K562 (cell line): ENCODE measurements around the gene COMMD2. TPM values are rescaled to one million over a fixed set of nuclear protein-coding genes. Genes with fewer than 3 reads are reported as not detected.

ENCODE experiments used
- ATAC-seq: fragments of 200-7000 bp; cut with Tn5 transposase; 3 replicates; pipeline ENCODE4 v1.9.1; 2020; ENCODE audit warnings: moderate library complexity
- BruUV-seq: library from RNA; stranded (reverse); fragments of 400-500 nt; replicated peaks from 2 replicates; lab custom pipeline; 2021; lab: Mats Ljungman, UMichigan
- CTCF ChIA-PET: fragments of 300-600 bp; formaldehyde crosslinking; extraction: SDS; loops from one replicate; lab custom pipeline; 2021; ENCODE audit warnings: low intra/inter-chr PET ratio; lab: Yijun Ruan, JAX
- POLR2A ChIA-PET: fragments of 300-600, 350-650 bp; sonication (Branson Sonifier 250); formaldehyde crosslinking; extraction: SDS; loops from one replicate; lab custom pipeline; 2021; ENCODE audit warnings: antibody characterized with exemption, inconsistent platforms; lab: Yijun Ruan, JAX
- DNase-seq, 4 experiments: peaks; one replicate each; pipeline versions ENCODE4 v3.0.0 to v3.0.0-alpha.2; 2011 to 2018; ENCODE audit warnings: low spot score in 3 of 4, mixed read lengths in 3 of 4; ENCODE audit errors: extremely low read depth in 1 of 4
- FAIRE-seq: peaks from 2 replicates; lab custom pipeline; 2011; peaks lifted over from hg19 to GRCh38; lab: Jason Lieb, UNC
- H2AFZ ChIP-seq: 2 replicates; pipeline ENCODE4 v1.6.0; 2011; ENCODE audit warnings: low read depth, low read length, control low read depth, inconsistent platforms
- H3K27ac ChIP-seq: fragments of 200-600 bp; 3 replicates; pipeline ENCODE4 v1.8.0; 2011; ENCODE audit warnings: low read depth, mild to moderate bottlenecking, control low read depth, inconsistent platforms, low read length, moderate library complexity, mixed read lengths; ENCODE audit errors: extremely low read depth
- H3K27me3 ChIP-seq, 2 experiments: fragments of 300-600 bp in 1 of 2; 2 replicates in 1 of 2; 3 replicates in 1 of 2; pipeline versions ENCODE4 v1.6.0 to v1.8.0; 2011; ENCODE audit warnings: inconsistent platforms in 2 of 2, low read length in 2 of 2, mild to moderate bottlenecking in 1 of 2, mixed read lengths in 1 of 2, moderate library complexity in 1 of 2; ENCODE audit not compliant: control insufficient read depth in 2 of 2, insufficient read depth in 2 of 2
- H3K36me3 ChIP-seq: fragments of 300-600 bp; 3 replicates; pipeline ENCODE4 v1.8.0; 2011; ENCODE audit warnings: mild to moderate bottlenecking, low read length, inconsistent platforms; ENCODE audit not compliant: control insufficient read depth, insufficient read depth
- H3K4me1 ChIP-seq, 2 experiments: fragments of 200-600 bp in 1 of 2; replicated peaks in 1 of 2; 2 replicates in 1 of 2; 3 replicates in 1 of 2; pipeline versions ENCODE4 v1.5.1 to v1.8.0; 2011; ENCODE audit warnings: inconsistent platforms in 2 of 2, low read length in 2 of 2, mild to moderate bottlenecking in 1 of 2, mixed read lengths in 1 of 2, moderate library complexity in 1 of 2; ENCODE audit not compliant: control insufficient read depth in 2 of 2, insufficient read depth in 2 of 2
- H3K4me2 ChIP-seq: 2 replicates; pipeline ENCODE4 v1.6.1; 2011; ENCODE audit warnings: low read length, control low read depth, inconsistent platforms, mixed read lengths; ENCODE audit not compliant: insufficient read depth
- H3K4me3 ChIP-seq: fragments of 200-600 bp; sonication (generic), shearing (Covaris generic); 2 replicates; pipeline ENCODE4 v1.5.1; 2016; ENCODE audit warnings: control low read depth, inconsistent platforms
- H3K79me2 ChIP-seq: fragments of 200-600 bp; 3 replicates; pipeline ENCODE4 v1.8.0; 2011; ENCODE audit warnings: low read length, inconsistent platforms; ENCODE audit not compliant: control insufficient read depth, insufficient read depth
- H3K9ac ChIP-seq, 2 experiments: 2 replicates each; pipeline versions ENCODE4 v1.6.0 to v1.6.1; 2011; ENCODE audit warnings: low read depth in 2 of 2, low read length in 2 of 2, control low read depth in 1 of 2, inconsistent platforms in 1 of 2, mild to moderate bottlenecking in 1 of 2, mixed read lengths in 1 of 2; ENCODE audit not compliant: insufficient read depth in 1 of 2
- H3K9me1 ChIP-seq: one replicate; pipeline ENCODE4 v1.6.0; 2011; ENCODE audit warnings: inconsistent platforms, mild to moderate bottlenecking, low read length, moderate library complexity; ENCODE audit not compliant: control insufficient read depth, insufficient read depth
- H3K9me3 ChIP-seq: replicated peaks from 2 replicates; pipeline ENCODE4 v1.5.1; 2011; ENCODE audit warnings: low read depth, low read length, inconsistent platforms; ENCODE audit not compliant: control insufficient read depth, insufficient read depth
- H4K20me1 ChIP-seq: replicated peaks from 2 replicates; pipeline ENCODE4 v1.6.1; 2011; ENCODE audit warnings: low read length, inconsistent platforms, mixed read lengths; ENCODE audit not compliant: control insufficient read depth, insufficient read depth
- BMI1 ChIP-seq: fragments of 150-350 bp; IDR thresholded peaks from 2 replicates; pipeline ENCODE4 v1.6.1; 2014; ENCODE audit warnings: low read length
- DNMT1 ChIP-seq: fragments of 450-650 bp; IDR thresholded peaks from 2 replicates; pipeline ENCODE4 v1.6.1; 2016; ENCODE audit warnings: antibody characterized with exemption, mild to moderate bottlenecking
- ZNF407 ChIP-seq: fragments of 450-650 bp; IDR thresholded peaks from 2 replicates; pipeline ENCODE4 v1.6.1; 2016; ENCODE audit warnings: low read depth
- WGBS: fragments of 100-300 bp; shearing (Covaris generic); methylation state at CpG from one replicate; pipeline ENCODE4 v1.1.6; 2016; ENCODE audit warnings: low coverage, mixed read lengths; ENCODE audit not compliant: insufficient coverage; ENCODE audit errors: missing lambda C conversion rate; 5-methylcytosine and 5-hydroxymethylcytosine counted together
- in situ Hi-C: fragments of 300-500 bp; cut with MboI; formaldehyde crosslinking; loops from 4 replicates; pipeline ENCODE4 v1.15.0; 2018; ENCODE audit warnings: inconsistent platforms, mixed read lengths
- intact Hi-C: fragments of 100-400 bp; cut with micrococcal nuclease; formaldehyde crosslinking; loops from 2 replicates; pipeline ENCODE4 v1.14.2; 2022
- polyA plus RNA-seq, 8 experiments: library from polyadenylated mRNA; depleted of rRNA in 4 of 8; stranded (reverse) in 5 of 8; unstranded in 3 of 8; fragments of >200 nt; fragmentation: Nextera tagmentation in 2 of 8; fragmentation: Illumina TruSeq in 1 of 8; extraction: Ambion mirVana in 2 of 8; extraction: Trizol in 1 of 8; gene quantifications; 2 replicates each; pipeline versions ENCODE4 v1.2.1 to v1.2.3, GENCODE V29; 2011 to 2014; ENCODE audit warnings: inconsistent platforms in 1 of 8, missing spikeins in 1 of 8
- total RNA-seq, 7 experiments: library from RNA; depleted of rRNA in 6 of 7; stranded (reverse); fragments of >200 nt in 6 of 7; fragmentation: Illumina TruSeq in 2 of 7; extraction: Trizol in 2 of 7; gene quantifications; 2 replicates each; pipeline versions ENCODE4 v1.2.1 to v1.2.3, GENCODE V29; 2011 to 2021; ENCODE audit warnings: low replicate concordance in 1 of 7
- TF ChIP-seq, protein P1 (sequence below): sonication (generic); formaldehyde crosslinking; IDR thresholded peaks from 2 replicates; pipeline ENCODE4 v1.8.0; 2022; ENCODE audit warnings: mild to moderate bottlenecking, missing genetic modification reagents, borderline replicate concordance

Gene COMMD2
- total and polyA plus RNA-seq, 9 of the 15 experiments (the other 6 are each of a cell fraction or from before 2014, with no cell fraction given): 25.8 to 102 (median 41.8) TPM

DNA sequence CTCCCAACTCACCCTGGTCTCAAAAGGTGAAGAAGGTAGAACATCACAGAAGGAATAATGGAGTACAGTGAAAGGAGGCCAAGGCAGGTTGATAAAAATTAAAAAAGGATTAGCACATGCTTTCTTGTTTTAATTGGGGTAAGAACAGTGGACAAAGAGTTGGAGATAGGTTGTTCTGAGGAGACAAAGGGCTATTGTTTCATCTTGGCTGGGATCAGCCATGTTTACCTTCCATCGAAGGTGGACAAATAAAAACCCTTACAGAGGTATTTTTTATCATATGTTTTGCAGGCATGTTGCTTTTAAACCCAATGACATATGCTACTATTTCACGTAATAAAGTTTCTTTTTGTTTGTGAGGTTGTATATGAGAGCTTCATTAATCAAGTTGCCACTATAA, 12.9 kb downstream of the COMMD2 start:
- no peaks in the 10 kb centered on the region for H4K20me1 ChIP-seq
- WGBS: 100% methylated on average over 2 of the region's 2 CpGs
- H3K36me3 ChIP-seq: peaks cover 16% of the 10 kb centered on the region; the same call in 1 of the 3 replicates
- in situ Hi-C loops (no loop called here), intact Hi-C loops (no loop called here)
- H3K9ac ChIP-seq: no peak overlapping the region
- no peak overlapping the region for H3K4me3 ChIP-seq
- no peaks in the 10 kb centered on the region for H3K9me3 ChIP-seq
- no peaks in the 10 kb centered on the region for H3K27me3 ChIP-seq
- no peak overlapping the region for H3K4me2 ChIP-seq
- TF ChIP-seq ZNF407: no peak
- TF ChIP-seq BMI1: no peak
- TF ChIP-seq, protein P1, sequence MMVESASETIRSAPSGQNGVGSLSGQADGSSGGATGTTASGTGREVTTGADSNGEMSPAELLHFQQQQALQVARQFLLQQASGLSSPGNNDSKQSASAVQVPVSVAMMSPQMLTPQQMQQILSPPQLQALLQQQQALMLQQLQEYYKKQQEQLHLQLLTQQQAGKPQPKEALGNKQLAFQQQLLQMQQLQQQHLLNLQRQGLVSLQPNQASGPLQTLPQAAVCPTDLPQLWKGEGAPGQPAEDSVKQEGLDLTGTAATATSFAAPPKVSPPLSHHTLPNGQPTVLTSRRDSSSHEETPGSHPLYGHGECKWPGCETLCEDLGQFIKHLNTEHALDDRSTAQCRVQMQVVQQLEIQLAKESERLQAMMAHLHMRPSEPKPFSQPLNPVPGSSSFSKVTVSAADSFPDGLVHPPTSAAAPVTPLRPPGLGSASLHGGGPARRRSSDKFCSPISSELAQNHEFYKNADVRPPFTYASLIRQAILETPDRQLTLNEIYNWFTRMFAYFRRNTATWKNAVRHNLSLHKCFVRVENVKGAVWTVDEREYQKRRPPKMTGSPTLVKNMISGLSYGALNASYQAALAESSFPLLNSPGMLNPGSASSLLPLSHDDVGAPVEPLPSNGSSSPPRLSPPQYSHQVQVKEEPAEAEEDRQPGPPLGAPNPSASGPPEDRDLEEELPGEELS (CRISPR knock-in tag): no peak
- TF ChIP-seq DNMT1: no peak
- H3K27ac ChIP-seq: no peak overlapping the region
- DNase-seq: no peak
- BruUV-seq: no TSS peak
- POLR2A ChIA-PET: no interaction called here
- CTCF ChIA-PET: interaction anchor here (0.6 kb wide), 1 partner anchor 761 kb away, joined by 3 read pairs; no protein-coding TSS in a partner anchor
- no peak for FAIRE-seq
- no peak overlapping the region for H2AFZ ChIP-seq
- no peaks in the 10 kb centered on the region for H3K79me2 ChIP-seq
- no peak for ATAC-seq
- no peaks in the 10 kb centered on the region for H3K4me1 ChIP-seq
- no peaks in the 10 kb centered on the region for H3K9me1 ChIP-seq
